ENCODE measurements around the gene CD2.

Gene CD2

DNA sequence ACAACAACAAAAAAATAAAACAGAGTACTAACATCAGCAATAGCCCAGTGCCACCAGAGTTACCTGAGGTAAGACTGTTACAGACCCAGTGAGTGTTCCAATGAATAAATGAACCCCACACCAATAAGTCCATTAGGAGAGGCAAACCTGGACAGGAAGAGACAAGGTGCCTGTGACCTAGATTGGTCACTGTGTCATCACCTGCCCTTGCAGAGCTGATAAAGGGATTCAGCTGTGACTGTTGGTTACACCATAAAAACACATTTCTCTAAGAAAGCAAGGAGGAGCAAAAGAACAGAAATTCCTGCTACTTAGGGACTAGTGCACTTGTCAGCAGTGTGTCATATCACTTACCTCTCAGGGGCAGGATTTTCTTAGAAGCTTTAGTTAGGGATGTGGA is 37.5 kb downstream of the CD2 start:
- TF ChIP-seq EP300 (IDR thresholded peaks at IDR 0.05; ENCODE audit: borderline replicate concordance) (no peak), NFIC (IDR thresholded peaks at IDR 0.05) (no peak), ZBTB7A (IDR thresholded peaks at IDR 0.05; ENCODE audit: low read depth) (no peak), FOXM1 (IDR thresholded peaks at IDR 0.05; ENCODE audit: borderline replicate concordance, low read depth) (no peak), TAF1 (IDR thresholded peaks at IDR 0.05; ENCODE audit: low read depth) (no peak), YY1 (IDR thresholded peaks at IDR 0.05; ENCODE audit: low read depth) (no peak), CEBPB (IDR thresholded peaks at IDR 0.05) (no peak), RAD21 (IDR thresholded peaks at IDR 0.05; ENCODE audit: low read depth) (no peak), REST (IDR thresholded peaks at IDR 0.05; ENCODE audit: low read depth) (no peak), TEAD4 (IDR thresholded peaks at IDR 0.05) (no peak), CREB1 (IDR thresholded peaks at IDR 0.05; ENCODE audit: low read depth) (no peak), TCF12 (IDR thresholded peaks at IDR 0.05; ENCODE audit: low read depth) (no peak), EGR1 (IDR thresholded peaks at IDR 0.05) (no peak)
- TF ChIP-seq, protein P1, sequence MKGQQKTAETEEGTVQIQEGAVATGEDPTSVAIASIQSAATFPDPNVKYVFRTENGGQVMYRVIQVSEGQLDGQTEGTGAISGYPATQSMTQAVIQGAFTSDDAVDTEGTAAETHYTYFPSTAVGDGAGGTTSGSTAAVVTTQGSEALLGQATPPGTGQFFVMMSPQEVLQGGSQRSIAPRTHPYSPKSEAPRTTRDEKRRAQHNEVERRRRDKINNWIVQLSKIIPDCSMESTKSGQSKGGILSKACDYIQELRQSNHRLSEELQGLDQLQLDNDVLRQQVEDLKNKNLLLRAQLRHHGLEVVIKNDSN (IDR thresholded peaks at IDR 0.05), result no peak
- TF ChIP-seq, protein P2, sequence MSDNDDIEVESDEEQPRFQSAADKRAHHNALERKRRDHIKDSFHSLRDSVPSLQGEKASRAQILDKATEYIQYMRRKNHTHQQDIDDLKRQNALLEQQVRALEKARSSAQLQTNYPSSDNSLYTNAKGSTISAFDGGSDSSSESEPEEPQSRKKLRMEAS (IDR thresholded peaks at IDR 0.05), result no peak

DNA sequence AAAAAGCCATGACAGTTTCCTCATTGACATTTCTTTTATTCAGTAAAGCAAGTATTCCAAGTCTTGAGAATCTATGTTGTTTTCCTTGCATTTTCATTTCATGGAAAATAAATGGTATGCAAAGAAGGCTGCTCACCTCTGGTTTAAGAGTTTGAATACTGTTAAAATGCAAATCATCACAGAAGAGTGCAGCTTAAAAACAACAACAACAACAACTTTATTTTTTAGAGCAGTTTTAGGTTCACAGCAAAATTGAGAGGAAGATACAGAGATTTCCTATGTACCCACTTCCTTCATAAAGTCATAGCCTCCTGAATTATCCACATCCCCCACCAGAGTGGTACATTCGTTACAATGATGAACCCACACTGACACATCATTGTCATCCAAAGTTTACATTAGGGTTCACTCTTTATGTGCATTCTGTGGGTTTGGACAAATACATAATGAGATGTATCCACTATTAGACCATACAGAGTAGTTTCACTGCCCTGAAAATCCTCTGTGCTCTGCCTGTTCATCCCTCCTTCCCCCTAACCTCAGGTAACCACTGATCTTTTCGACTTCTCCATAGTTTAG is 39.2 kb downstream of the CD2 start:
- TF ChIP-seq TEAD4 (IDR thresholded peaks at IDR 0.05) (no peak), FOXM1 (IDR thresholded peaks at IDR 0.05; ENCODE audit: borderline replicate concordance, low read depth) (no peak), EP300 (IDR thresholded peaks at IDR 0.05; ENCODE audit: borderline replicate concordance) (no peak), EGR1 (IDR thresholded peaks at IDR 0.05) (no peak)
- TF ChIP-seq, protein P1 (IDR thresholded peaks at IDR 0.05), result no peak

GRCh38 chr1:116794371-116794770 is 40.1 kb downstream of the CD2 start:
- no peak for TF ChIP-seq TEAD4 (IDR thresholded peaks at IDR 0.05)
- TF ChIP-seq REST (IDR thresholded peaks at IDR 0.05; ENCODE audit: low read depth), result no peak
- TF ChIP-seq NFIC (IDR thresholded peaks at IDR 0.05), result no peak
- no peak for TF ChIP-seq EGR1 (IDR thresholded peaks at IDR 0.05)
- no peak for TF ChIP-seq CEBPB (IDR thresholded peaks at IDR 0.05)

- no peak for TF ChIP-seq TEAD4 (IDR thresholded peaks at IDR 0.05)
- no peak for TF ChIP-seq EGR1 (IDR thresholded peaks at IDR 0.05)
- TF ChIP-seq NFIC (IDR thresholded peaks at IDR 0.05), result no peak
- TF ChIP-seq, protein P1 (IDR thresholded peaks at IDR 0.05), result no peak
- TF ChIP-seq, protein P2 (IDR thresholded peaks at IDR 0.05), result no peak
- TF ChIP-seq REST (IDR thresholded peaks at IDR 0.05; ENCODE audit: low read depth), result no peak
- no peak for TF ChIP-seq CREB1 (IDR thresholded peaks at IDR 0.05; ENCODE audit: low read depth)
- no peak for TF ChIP-seq TCF12 (IDR thresholded peaks at IDR 0.05; ENCODE audit: low read depth)
- TF ChIP-seq CEBPB (IDR thresholded peaks at IDR 0.05), result no peak
- no peak for TF ChIP-seq TAF1 (IDR thresholded peaks at IDR 0.05; ENCODE audit: low read depth)
Observed at GRCh38 chr1:116794804-116795481, 40.7 kb downstream of the CD2 start.

Measured in Ishikawa (cell line).